COLO668 (cell line): Measurements from ENCODE around the gene BLOC1S1.
A peak's percentile ranks its signal among the peaks of the same experiment; 100 is the strongest.

Experiments
- DNase-seq: peaks from one replicate; lab custom pipeline; 2025; ENCODE audit not compliant: unreplicated experiment; lab: John Stamatoyannopoulos, UW

The BLOC1S1 gene

DNA sequence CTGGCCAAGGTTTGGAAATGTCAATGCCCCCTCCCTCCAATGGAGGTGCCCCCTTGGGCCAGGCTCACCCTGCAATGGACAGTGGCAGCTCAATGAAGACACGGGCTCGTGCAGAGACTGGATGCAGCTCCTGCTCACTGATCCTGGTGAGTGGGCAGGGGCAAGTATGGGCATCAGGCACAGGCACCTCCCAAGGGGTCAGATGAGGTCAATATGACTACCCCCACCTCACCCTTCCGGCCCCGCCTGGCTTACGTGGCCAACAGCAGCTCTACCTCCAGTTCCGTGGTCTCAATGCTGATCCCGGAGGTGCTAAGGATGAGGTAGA lies 21.7 kb upstream of the BLOC1S1 start:
- no peak for DNase-seq

DNA sequence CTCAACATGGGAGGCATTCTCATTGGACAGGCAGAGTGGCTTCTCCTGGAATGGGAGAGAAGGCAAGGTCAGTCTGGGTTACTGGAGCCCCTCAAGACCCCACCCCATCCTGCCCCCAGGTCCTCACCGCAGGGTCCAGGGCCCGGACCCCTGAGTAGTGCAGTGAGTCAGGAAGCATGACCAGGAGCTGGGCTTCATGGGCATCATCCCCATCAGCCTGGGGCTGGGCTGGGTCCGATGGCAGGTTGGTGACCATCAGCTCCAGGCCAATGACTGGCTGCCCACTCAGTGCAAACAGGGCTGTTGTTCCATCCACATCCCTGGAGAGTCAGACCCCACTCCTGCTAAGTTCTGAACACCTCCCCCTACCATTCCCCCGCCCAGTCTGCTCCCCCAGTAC lies 21.2 kb upstream of the BLOC1S1 start:
- DNase-seq = no peak

DNA sequence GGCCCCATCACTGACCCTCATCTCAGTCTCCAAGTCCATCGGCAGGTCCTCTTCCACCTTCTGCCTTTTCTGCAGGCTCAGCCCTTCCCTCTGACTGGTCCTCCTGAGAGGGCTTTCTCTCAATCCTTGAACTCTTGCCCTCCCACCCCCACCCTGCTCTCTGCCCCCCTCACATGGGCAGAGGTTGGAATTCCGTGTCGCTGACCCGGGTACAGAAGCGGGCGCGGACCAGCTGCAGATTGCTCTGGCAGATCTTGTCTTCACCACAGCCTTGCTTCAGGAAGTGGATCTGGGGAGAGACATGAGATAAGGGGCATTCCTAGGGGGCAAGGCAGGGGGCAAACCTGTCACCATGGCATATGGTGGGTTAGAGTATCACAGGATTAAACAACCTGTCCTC lies 20.5 kb upstream of the BLOC1S1 start:
- DNase-seq = no peak

DNA sequence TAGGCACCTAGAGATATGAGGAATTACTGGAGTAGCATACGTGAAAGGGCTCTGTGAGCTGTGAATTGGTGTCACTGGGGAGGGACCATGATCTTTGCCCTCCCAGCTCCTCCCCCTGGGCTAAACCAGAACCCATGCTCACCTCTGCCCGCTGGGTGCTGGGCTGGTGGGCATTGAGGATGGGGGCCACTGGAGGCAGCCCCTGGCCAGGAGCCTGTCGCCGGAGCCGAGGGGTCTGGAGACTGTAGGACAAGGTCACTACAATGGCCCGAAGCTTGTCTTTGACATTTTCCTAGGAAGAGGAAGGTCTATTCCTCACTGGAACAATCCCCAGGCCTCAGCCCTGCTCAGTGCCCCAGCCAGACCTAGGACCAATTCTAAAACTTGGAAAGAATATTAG lies 19.7 kb upstream of the BLOC1S1 start:
- DNase-seq = no peak

DNA sequence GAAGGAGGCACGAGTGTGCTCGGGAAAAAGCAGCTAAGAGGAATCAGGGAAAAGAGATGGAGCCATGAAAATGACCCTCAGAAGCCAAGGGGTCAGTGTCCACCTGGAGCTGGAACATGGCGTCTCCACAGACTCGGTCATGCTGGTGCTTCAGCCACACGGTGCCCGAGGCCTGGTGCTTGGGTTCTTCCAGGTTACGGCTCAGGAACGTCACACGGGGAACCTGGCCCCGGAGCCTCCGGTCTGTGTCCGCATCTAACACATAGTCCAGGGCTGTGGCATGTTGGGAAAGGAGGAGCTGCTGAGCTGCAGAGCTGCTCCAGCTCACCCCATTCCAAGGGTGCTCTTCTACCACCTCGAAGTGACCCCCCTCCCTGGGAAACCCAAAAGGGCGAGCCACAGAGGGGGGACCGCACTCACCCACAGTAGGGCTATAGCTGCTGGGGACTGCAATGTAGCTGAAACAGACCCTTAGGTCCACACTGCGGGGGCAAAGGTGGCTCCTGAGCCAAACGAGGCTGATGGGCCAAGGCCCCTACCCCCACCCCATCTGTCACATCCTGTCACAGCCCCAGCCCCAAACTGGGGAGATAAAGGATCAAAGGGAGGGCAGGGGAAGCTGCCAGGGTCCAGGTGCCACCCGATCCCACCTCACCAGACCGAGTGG lies 18.9 kb upstream of the BLOC1S1 start:
- DNase-seq = no peak

DNA sequence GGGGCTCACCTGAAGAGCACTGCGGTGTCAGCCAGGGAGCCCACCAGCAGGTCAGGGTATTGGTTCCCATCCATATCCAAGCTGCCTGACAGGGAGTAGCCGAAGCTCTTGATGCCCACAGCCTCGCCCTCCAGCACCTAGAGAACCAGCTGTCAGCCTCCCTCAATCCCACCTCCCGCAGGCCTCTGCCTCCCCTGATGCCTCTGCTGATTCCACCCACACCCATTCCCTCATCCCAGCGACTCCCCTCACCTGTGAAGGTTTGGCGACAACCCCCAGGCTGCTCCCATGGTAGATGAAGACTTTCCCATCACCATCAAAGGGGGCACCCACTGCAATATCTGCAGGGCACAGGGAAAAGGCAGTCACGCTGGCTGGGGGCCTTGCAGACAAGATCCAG lies 18.2 kb upstream of the BLOC1S1 start:
- no peak for DNase-seq

DNA sequence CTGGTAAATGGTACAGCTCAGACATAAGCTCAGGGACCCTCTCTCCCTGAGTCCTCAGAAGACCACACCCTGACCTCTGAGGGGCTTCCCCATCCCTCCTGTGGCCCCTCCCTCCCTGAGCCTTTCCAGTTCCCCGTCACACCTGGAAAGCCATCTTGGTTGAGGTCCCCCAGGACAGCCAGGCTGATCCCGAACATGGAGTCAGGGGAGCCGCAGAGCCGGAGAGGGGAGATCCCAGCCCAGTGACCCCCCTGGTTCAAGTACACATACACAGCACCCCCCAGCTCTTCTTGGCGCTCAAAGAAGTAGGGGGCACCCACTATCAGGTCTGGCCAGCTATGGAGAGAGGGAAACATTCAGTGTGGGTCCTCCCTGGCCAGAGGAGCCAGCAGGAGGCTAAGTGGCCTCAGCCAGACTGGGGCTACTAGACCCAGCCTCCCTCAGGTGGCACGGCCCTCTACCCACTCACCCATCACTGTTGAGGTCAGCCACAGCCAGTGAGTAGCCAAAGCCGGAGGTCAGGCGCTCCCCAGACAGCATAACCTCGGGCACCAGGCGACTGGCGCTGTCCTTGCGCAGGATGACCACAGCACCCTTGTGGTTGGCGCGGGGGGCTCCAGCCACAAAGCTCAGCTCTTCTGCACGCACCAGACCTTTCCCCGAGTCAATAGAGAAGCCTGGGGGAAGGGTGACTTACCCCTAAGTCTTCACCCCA lies 17.4 kb upstream of the BLOC1S1 start:
- no peak for DNase-seq

DNA sequence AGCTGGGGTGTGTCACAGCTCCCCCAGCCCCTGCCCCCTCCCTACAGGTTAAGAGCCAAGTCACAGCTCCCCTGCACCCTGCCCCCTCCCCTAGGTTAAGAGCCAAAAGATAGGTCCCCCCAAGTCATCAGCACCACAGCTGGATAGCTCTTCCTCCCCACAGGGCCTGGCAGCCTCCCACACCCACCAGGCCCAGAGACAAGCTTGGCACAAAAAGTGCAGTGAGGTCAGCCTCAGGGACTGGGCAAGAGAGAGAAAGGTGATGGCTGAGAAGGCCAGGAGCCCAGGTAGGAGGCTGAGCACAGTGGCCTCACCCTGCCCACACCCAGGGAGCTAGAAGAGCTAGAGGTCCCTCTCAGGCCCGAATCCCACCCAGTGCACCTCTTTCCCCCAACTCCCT lies 16.9 kb upstream of the BLOC1S1 start:
- no peak for DNase-seq

DNA sequence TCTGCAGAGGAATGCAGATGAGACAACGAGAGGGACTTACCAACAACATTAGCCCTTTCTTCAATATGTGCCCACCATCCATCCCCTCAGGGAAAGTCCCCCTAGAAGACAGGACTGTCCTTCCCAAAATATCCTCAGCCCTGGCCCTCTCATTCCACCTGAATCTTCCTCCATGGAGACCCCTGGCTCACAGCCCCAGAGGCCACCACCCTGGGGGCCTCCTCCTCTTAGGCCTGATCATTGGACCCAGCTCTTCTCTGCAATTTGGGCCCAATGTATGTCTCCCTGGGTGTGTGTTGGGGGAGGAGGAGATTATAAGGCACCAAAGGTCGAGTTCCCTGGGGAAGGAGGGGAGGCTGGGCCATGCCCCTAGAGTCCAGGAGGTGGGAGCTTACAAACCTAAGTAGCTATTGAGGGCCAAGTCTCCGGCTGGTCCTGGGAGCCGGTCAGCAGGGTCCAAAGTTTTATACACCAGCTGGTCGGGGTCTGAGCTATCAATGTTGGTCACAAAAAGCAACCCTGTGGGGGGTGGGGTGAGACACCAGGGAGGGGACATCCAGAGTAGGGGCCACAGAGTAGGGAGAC lies 16.3 kb upstream of the BLOC1S1 start:
- DNase-seq = no peak

DNA sequence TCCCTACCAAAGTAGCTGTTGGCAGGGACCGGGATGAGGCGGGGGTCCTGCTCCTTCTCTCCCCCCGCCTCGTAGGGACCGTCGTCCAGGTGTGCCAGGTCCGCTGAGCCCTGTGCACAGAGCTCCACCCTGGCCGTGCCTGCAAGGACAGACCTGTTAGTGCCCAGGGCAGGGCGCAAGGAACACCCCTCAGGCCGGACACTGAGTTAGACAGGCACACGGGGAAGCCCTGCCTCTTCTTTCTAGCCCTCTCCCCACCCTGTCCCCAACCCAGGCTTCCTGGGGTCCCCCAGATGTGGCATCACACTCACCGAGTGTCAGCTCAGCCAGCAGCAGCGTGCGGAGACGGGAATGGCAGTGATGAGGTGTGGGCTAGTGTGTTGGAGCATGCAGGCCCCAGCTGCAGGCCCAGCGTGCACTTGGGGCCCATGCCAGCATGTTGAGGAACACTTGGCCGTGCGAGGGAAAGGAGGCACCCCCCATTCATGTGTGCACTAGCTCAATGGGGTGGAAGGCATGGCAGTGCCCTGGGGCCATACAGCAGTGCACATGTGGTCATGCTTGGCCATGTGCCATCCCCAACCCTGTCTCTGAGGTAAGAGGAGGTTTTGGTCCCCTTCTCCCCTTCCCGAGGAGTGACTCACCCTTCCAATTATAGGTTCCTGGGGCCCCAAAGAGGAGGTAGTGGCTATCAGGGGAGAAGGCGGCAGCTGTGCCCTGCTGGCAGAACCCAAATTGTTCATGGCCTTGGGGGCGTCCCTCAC lies 15.4 kb upstream of the BLOC1S1 start:
- DNase-seq = peak; percentile 5

DNA sequence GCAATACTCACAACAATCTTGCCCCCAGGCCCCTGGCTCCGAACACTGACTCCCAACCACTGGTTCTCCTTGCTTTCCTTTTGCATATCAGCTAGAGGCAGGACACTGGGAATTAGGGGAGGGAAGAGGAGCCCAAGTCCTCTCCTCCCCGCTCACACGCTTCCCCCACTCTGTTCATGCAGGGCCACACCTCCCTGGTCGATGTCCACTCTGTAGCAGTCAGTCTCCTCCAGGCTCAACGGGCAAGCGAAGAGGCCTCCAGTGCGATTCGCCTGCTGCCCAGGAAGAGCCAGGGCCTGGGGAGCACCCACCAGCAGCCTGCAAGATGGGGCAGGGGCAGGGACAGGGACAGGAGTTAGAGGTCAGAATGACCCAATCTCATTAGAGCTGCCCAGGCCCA lies 13.0 kb upstream of the BLOC1S1 start:
- DNase-seq = no peak

DNA sequence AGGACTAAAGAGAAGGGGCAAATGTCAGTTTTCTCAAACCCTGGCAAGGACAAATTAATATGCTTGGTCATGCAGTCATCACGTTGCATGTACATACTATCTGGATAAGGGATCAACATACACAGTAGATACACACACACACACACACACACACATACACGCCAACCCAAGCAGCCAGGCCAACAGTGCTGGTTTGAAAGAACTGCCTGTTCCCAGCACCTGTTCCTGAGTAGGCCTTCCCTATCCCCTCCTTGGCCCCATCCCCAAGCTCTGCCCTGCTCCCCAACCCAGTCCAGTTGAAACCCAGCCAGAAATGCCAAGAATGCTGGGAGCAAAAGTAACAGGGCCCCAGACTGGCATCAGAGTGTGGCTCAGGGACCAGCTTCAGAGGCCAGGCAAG lies 12.6 kb upstream of the BLOC1S1 start:
- no peak for DNase-seq

DNA sequence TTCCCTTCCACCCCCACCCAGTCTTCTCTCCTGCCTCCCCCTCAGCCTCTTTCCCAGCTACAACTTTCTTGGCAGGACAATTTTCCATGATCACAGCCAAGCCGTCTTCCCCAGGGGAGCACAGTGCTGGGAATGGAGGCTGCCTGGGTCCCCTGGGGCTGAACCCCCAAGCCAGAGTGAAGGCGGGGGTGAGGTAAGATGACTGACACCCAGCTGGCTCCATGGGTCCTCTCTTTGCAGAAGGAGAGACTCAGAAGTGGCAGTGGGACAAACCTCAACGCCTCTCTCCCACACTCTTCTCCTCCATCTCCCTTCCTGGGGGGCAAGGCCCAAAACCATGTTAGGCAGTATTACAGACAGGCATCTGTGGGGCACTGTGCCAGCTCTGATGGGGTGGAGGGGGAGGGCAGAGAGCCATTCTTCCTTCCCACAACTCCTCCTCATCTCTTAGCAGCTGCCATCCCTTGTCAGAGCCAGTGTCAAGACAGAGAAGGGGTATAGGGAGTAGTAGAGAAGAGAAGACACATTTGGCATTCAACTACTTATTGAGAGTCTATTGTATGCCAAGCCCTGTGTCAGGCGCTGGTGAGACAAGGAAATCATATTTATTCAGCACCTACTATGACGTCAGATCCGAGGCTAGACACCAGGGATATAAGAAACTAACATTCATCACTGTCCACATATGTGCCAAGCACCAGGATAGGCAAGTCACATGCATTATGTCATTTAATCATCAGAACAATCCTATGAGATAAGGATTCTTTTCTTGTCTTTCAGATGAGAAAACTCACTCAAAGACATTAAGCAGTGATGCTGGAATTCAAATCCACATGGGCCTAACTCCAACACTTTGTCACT lies 11.7 kb upstream of the BLOC1S1 start:
- DNase-seq = no peak

DNA sequence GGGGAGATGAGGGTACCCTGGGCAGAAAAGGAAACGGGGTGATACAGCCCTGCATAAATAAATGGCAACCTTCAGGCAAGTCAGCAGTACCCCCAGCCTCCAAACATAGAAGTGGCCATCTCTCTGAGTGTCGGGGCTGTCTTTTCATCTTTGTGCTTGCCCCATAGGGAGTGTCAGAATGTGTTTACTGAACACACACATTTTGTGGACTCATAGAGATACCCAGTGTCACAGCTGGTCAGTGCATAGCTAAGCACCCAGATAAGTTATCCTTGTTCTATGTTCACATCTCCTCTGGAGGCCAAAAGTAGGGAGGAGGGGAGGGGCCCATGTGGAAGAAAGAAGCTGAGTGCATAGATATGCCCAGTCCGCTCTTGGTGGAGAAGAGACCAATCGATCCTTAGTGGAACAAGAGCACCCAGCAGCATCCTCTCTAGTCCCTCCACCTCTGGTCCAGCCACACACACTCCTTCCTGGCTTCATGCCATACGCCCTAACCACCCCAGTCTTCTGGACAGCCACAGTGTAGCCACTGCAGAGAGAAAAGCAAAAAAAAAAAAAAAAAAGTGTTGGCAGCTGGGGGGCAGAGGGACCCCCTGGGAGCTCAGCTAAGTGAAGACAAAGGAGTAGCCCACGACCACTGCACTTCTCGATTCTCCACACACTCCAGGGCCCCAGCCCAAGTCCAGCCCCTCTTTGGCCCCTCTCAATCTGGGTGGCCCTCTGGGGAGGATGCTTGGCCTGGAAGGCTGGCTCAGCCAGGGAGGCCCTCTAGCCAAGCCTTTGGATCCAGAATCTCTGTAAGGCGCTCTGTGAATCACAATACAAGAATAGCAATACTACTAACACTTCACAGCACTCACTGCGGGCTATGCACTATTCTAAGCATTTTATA lies 10.8 kb upstream of the BLOC1S1 start:
- DNase-seq = no peak

DNA sequence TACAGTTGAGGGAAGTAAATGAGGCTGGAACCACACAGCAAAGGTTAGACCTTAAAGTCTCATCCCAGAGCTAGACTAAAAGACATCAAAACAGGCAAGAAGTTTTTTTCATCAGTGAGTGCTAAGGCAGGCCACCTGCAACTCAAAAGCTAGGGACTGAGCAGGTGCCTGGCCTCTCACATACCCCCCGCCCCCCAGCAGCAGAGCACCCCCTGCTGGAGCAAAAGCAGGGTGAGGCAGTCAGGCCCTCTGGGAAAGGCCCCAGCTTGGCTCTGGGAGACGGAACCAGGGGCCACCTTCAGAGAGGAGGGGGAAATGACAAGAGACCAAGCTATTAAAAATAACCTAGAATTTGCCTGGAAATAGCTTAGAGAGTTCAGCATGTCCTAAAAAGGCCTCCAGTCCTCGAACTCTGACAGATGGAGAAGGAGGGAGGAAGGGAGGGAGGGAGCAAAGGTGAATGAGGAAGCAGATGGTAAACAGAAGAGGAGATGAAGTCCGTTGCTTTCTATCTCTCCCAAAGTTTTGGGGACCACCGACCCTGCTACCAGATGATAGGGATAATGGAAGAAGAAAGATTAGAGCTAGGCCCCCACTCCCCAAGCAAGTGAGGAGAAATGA lies 10.0 kb upstream of the BLOC1S1 start:
- peak; percentile 4 for DNase-seq

DNA sequence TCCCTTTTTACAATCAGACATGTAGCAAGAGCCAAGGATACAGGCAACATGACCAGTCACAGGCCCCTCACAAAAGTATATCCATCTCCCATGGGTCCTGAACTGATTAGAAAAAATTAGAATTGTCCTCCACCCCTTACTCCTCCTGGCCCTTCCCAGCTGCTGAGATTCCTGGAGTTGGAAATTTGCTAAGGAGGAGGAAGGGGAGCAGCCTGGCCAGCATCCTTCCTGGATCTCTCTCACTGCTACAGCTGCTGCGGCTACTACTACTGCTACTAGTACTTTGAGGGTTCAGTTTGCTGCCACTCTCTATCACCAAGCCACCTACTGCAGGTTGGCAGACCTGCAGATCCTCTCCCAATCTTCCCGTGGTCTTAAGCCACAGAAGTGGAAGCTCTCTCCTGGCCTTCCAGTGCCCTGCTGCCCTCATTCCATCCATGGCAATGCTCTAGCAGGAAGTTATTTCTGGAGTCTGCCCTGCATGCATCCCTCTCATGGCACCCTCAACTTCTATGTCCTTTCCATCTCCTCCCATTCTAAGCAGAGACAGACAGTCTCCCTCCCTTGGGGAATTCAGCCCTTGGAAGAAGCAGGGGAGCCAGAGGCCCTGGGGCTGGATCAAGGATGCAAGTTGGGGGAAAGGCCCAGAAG lies 9.2 kb upstream of the BLOC1S1 start:
- no peak for DNase-seq

DNA sequence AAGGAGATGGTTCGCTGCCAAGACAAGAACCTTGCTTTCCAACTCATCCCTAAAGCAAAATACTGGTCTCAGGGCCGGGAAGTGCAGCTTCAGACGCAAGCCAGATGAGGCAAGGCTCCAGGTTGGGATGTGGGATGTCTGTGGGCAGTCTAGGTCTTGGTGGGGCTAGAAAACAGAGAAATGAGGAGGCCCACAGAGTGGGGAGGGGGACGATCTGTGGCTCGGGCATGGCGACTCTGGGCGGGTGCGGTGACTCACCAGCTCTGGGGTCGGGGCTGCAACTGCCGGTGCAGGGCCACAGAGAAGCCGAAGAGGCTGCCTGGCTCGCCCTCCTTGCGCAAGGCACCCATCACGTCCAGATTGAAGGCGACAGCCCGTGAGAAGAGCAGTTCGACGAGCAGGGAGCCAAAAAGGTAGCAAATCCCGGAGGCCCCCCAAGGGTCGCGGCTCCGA lies 8.6 kb upstream of the BLOC1S1 start:
- DNase-seq = no peak

DNA sequence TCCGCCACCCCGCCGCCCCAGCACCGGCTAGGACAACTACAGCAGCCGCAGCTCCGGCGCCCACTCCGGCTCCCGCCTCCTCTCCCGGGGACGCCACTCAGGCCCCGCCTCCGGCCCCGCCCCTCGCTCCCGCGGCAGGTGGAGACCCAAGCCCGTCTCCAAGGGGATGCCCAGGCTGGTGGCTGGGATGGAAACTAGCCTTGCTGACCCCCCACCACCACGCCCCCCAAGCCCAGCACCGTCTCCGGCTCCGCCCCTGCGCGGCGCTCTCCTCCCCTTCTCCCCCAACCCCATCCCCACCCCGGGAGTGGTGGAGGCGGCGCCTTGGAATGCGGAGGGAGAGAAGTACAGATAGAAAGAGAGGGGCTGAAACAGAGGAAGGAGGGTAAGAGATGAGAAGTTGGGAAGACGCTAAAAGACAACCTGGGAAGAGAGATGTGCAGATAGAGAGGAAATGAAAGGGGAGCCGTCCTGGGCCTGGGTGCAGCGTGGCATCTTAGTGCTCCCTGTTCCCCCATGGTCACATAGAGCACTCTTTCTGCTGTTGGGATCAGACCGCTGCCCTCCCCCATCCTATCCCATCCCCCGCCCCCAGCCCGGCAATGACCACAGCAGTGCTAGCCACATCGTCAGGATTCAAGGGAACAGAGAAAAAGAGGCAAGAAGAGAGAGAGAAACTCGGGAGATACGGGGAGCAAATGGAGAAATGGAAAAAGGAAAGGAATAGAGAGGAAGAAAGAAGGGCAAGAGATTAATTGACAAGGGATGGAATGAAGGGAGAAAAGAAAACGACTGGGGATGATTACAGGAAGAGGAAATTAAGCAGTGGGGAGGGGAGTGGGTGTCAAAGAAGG lies 7.8 kb upstream of the BLOC1S1 start, which contains the start of gene ITGA7:
ITGA7 (minus strand) TSS at position 64 of the 854 bp plus-strand sequence. CDS start 222 bp downstream, outside the sequence.
- DNase-seq = peak; percentile 38
